Left hindlimb (tissue), 1 donor: ENCODE data around the gene CPAMD8.
"Not testable (repeated sequence)": the region's sequence is repeated elsewhere in the genome, so short reads cannot be mapped to it uniquely, and the experiment has no call there.

ENCODE experiments used
- DNase-seq: peaks from one replicate; pipeline ENCODE4 v3.0.0-alpha.2; 2018

Gene CPAMD8

GRCh38 chr19:16889883-16890460, 136.6 kb downstream of the CPAMD8 start:
- DNase-seq, result no peak

- DNase-seq, result no peak
Measured at GRCh38 chr19:16889366-16889882, 137.2 kb downstream of the CPAMD8 start.

- peak; percentile 65 for DNase-seq
Measured at GRCh38 chr19:16888629-16889365, 137.8 kb downstream of the CPAMD8 start, which contains the start of gene F2RL3. TSS of gene F2RL3 (plus strand) at chr19:16888999. CDS start at chr19:16889190, 191 bp downstream.

- no peak for DNase-seq
Measured at GRCh38 chr19:16887353-16888265, 139.0 kb downstream of the CPAMD8 start.

GRCh38 chr19:16886305-16886880, 140.2 kb downstream of the CPAMD8 start:
- DNase-seq, result no peak

GRCh38 chr19:16885166-16885565, 141.4 kb downstream of the CPAMD8 start:
- DNase-seq, result no peak

GRCh38 chr19:16883522-16883921, 143.1 kb downstream of the CPAMD8 start:
- no peak for DNase-seq

GRCh38 chr19:16882146-16882545, 144.5 kb downstream of the CPAMD8 start:
- no peak for DNase-seq

GRCh38 chr19:16880884-16881554, 145.6 kb downstream of the CPAMD8 start:
- no peak for DNase-seq

- no peak for DNase-seq
Measured at GRCh38 chr19:16878181-16878965, 148.2 kb downstream of the CPAMD8 start.

- no peak for DNase-seq
Measured at GRCh38 chr19:16877581-16877980, 149.0 kb downstream of the CPAMD8 start.

GRCh38 chr19:16876904-16877361, 149.7 kb downstream of the CPAMD8 start:
- no peak for DNase-seq

- DNase-seq, result no peak
Measured at GRCh38 chr19:16875584-16876555, 150.7 kb downstream of the CPAMD8 start.

GRCh38 chr19:16874978-16875299, 151.7 kb downstream of the CPAMD8 start:
- DNase-seq, result not testable (repeated sequence)

GRCh38 chr19:16874250-16874977, 152.2 kb downstream of the CPAMD8 start:
- no peak for DNase-seq

GRCh38 chr19:16873594-16873993, 153.0 kb downstream of the CPAMD8 start:
- DNase-seq, result no peak

- DNase-seq, result no peak
Measured at GRCh38 chr19:16872728-16873127, 153.9 kb downstream of the CPAMD8 start.

- DNase-seq, result no peak
Measured at GRCh38 chr19:16871871-16872270, 154.7 kb downstream of the CPAMD8 start.

- no peak for DNase-seq
Measured at GRCh38 chr19:16869331-16869972, 157.2 kb downstream of the CPAMD8 start.
